Right lobe of liver (tissue), 4 donors: ENCODE data around the gene PNPLA7.

ENCODE experiments used
- CTCF ChIP-seq, 4 donors: fragments of 200-600 bp in 3 of 4; fragments of 450-650 bp in 1 of 4; IDR thresholded peaks; one replicate each; pipeline versions ENCODE4 v1.5.1 to v1.8.0; 2016 to 2022; ENCODE audit warnings: antibody characterized with exemption in 4 of 4, mild to moderate bottlenecking in 2 of 4
- POLR2A ChIP-seq: fragments of 450-650 bp; IDR thresholded peaks from one replicate; pipeline ENCODE4 v1.6.1; 2017; ENCODE audit warnings: antibody characterized with exemption, mild to moderate bottlenecking
- donor health status: DM: no; HTN: no; CAD: no.
- donor health status: DM: no; HTN: no; CAD: no.
- donor health status: DM: no; HTN: yes; CAD: no.

- TF ChIP-seq CTCF (IDR thresholded peaks at IDR 0.05) = no peak
- no peak for TF ChIP-seq POLR2A
Observed at GRCh38 chr9:137492464-137493363, 57.5 kb downstream of the PNPLA7 start.
